Natural killer cell (primary cell): ENCODE data around the gene ABHD14A. TPM values are rescaled to one million over a fixed set of nuclear protein-coding genes. Genes with fewer than 3 reads are reported as not detected.

Source experiments
- ATAC-seq, 3 donors: fragments of 150-1000 bp in 2 of 3; fragments of 200-7000 bp in 1 of 3; cut with Tn5 transposase; 1 replicate in 1 of 3; 2 replicates in 2 of 3; pipeline ENCODE4 v1.10.0; 2021; ENCODE audit warnings: mild to moderate bottlenecking in 2 of 3, moderate library complexity in 2 of 3
- DNase-seq, 2 donors: peaks; one replicate each; pipeline versions ENCODE4 v3.0.0 to v3.0.0-alpha.2; 2013 to 2021; ENCODE audit warnings: mixed read lengths in 1 of 2
- H3K27ac ChIP-seq: one replicate; pipeline ENCODE4 v1.5.1; 2013; ENCODE audit warnings: mild to moderate bottlenecking, low read length
- H3K27me3 ChIP-seq: one replicate; pipeline ENCODE4 v1.6.1; 2013; ENCODE audit warnings: low read length; ENCODE audit not compliant: control insufficient read depth, insufficient read depth
- H3K36me3 ChIP-seq: one replicate; pipeline ENCODE4 v1.6.1; 2013; ENCODE audit warnings: low read length; ENCODE audit not compliant: control insufficient read depth, insufficient read depth
- H3K4me1 ChIP-seq: one replicate; pipeline ENCODE4 v1.6.1; 2013; ENCODE audit warnings: low read length; ENCODE audit not compliant: control insufficient read depth, insufficient read depth
- H3K4me3 ChIP-seq: one replicate; pipeline ENCODE4 v1.5.1; 2013; ENCODE audit warnings: low read length
- H3K9me3 ChIP-seq: one replicate; pipeline ENCODE4 v1.6.1; 2013; ENCODE audit warnings: low read length; ENCODE audit not compliant: control insufficient read depth, insufficient read depth
- H3K27ac Mint-ChIP-seq, 2 donors: one replicate each; pipeline ENCODE4 v1.8.0; 2022; ENCODE audit warnings: mild to moderate bottlenecking in 2 of 2, mixed read lengths in 2 of 2, moderate library complexity in 1 of 2
- H3K27me3 Mint-ChIP-seq, 2 donors: one replicate each; pipeline ENCODE4 v1.8.0; 2022; ENCODE audit warnings: low read depth in 2 of 2, mixed read lengths in 2 of 2
- H3K36me3 Mint-ChIP-seq: one replicate; pipeline ENCODE4 v1.8.0; 2022; ENCODE audit warnings: mixed read lengths
- H3K4me1 Mint-ChIP-seq, 2 donors: one replicate each; pipeline ENCODE4 v1.8.0; 2022; ENCODE audit warnings: mixed read lengths in 2 of 2
- H3K4me3 Mint-ChIP-seq: one replicate; pipeline ENCODE4 v1.8.0; 2022; ENCODE audit warnings: mild to moderate bottlenecking, moderate library complexity, mixed read lengths
- H3K9me3 Mint-ChIP-seq, 2 donors: one replicate each; pipeline ENCODE4 v1.8.0; 2022; ENCODE audit warnings: mixed read lengths in 2 of 2
- WGBS: methylation state at CpG from one replicate; pipeline ENCODE4 v1.1.7; 2013; ENCODE audit warnings: missing lambda C conversion rate; ENCODE audit not compliant: insufficient coverage; 5-methylcytosine and 5-hydroxymethylcytosine counted together
- intact Hi-C: fragments of 100-400 bp; cut with micrococcal nuclease; formaldehyde crosslinking; loops from one replicate; pipeline ENCODE4 v1.14.2; 2022
- total RNA-seq, 4 donors: library from RNA; stranded (reverse); fragments of 120-200 nt in 1 of 4; gene quantifications; one replicate each; pipeline versions ENCODE4 v1.2.3 to v1.2.4, GENCODE V29; 2013 to 2022
- TF ChIP-seq, protein P1 (sequence below): fragments of 200-600 bp; IDR thresholded peaks from one replicate; pipeline ENCODE4 v1.8.0; 2022; ENCODE audit warnings: antibody characterized with exemption

Gene ABHD14A
- total RNA-seq, 3 donors from 2014 or later (not counting 1 experiment from before 2014, with no cell fraction given), result 12.0 to 14.7 (median 13.4) TPM

DNA sequence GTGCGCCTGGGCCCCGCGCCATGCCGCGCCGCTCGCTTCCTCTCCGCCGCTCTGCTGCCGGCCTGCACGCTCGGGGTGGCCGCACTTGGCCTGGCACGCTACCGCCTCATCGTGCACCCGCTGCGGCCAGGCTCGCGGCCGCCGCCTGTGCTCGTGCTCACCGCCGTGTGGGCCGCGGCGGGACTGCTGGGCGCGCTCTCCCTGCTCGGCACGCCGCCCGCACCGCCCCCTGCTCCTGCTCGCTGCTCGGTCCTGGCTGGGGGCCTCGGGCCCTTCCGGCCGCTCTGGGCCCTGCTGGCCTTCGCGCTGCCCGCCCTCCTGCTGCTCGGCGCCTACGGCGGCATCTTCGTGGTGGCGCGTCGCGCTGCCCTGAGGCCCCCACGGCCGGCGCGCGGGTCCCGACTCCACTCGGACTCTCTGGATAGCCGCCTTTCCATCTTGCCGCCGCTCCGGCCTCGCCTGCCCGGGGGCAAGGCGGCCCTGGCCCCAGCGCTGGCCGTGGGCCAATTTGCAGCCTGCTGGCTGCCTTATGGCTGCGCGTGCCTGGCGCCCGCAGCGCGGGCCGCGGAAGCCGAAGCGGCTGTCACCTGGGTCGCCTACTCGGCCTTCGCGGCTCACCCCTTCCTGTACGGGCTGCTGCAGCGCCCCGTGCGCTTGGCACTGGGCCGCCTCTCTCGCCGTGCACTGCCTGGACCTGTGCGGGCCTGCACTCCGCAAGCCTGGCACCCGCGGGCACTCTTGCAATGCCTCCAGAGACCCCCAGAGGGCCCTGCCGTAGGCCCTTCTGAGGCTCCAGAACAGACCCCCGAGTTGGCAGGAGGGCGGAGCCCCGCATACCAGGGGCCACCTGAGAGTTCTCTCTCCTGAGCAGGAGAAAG is 18.7 kb upstream of the ABHD14A start:
- H3K36me3 ChIP-seq, result no peaks in the 10 kb centered on the region
- Mint-ChIP-seq H3K27me3 (peaks cover 25 to 36% of the 10 kb centered on the region in 2 donors), H3K4me1 (peaks cover 0 to 14% of the 10 kb centered on the region in 2 donors), H3K36me3 (no peaks in the 10 kb centered on the region), H3K9me3 (no peaks in the 10 kb centered on the region), H3K27ac (no peak overlapping the region), H3K4me3 (peak overlapping the region; percentile 47)
- WGBS, result 6% methylated on average over 97 of the region's 97 CpGs
- no peak overlapping the region for H3K27ac ChIP-seq
- TF ChIP-seq, protein P1, sequence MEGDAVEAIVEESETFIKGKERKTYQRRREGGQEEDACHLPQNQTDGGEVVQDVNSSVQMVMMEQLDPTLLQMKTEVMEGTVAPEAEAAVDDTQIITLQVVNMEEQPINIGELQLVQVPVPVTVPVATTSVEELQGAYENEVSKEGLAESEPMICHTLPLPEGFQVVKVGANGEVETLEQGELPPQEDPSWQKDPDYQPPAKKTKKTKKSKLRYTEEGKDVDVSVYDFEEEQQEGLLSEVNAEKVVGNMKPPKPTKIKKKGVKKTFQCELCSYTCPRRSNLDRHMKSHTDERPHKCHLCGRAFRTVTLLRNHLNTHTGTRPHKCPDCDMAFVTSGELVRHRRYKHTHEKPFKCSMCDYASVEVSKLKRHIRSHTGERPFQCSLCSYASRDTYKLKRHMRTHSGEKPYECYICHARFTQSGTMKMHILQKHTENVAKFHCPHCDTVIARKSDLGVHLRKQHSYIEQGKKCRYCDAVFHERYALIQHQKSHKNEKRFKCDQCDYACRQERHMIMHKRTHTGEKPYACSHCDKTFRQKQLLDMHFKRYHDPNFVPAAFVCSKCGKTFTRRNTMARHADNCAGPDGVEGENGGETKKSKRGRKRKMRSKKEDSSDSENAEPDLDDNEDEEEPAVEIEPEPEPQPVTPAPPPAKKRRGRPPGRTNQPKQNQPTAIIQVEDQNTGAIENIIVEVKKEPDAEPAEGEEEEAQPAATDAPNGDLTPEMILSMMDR, result peak; percentile 47
- ATAC-seq, result peak; percentile 73 to 83 (median 80)
- H3K4me3 ChIP-seq, result no peak overlapping the region
- intact Hi-C loops, result no loop called here
- peaks cover 15% of the 10 kb centered on the region for H3K4me1 ChIP-seq
- DNase-seq, result peak; percentile 27 to 57
- peaks cover 24% of the 10 kb centered on the region for H3K27me3 ChIP-seq
- no peaks in the 10 kb centered on the region for H3K9me3 ChIP-seq

DNA sequence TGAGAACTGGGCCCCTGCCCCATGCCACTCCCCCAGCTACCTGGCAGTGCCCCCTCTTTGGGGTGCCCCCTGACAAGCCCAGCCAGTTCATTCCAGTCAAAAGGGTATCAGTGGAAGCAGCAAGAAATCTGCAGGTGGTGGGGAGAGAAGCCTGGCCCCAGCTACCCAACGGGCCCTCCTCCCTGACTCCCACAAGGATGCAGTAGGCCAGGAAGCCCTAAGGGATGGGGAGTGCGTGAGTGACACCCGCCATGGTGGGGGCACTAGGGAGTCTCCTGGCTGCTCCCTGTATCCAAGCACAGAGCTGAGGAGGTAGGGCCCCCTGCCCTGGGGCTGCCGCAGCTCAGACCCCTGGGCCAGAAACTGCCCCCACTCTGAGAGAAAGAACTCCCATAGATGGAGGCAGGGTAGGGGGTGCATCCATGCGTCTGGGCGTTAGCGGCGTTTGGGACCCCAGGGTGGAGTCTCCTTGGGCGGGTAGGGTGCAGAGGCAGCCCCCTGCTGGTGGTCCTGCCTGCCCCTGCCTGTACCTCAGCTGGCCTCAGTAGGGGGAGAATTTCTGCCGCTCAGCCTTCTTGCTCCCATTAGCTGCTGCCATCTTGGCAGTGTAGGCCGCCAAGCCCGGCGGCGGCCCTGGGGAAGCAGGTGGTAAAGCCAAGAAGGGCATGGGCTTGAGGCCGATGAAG is 17.2 kb upstream of the ABHD14A start:
- intact Hi-C loops, result no loop called here
- no peaks in the 10 kb centered on the region for H3K9me3 Mint-ChIP-seq
- ATAC-seq, result no peak
- Histone ChIP-seq H3K27ac (no peak overlapping the region), H3K4me1 (peaks cover 15% of the 10 kb centered on the region), H3K9me3 (no peaks in the 10 kb centered on the region), H3K27me3 (peaks cover 24% of the 10 kb centered on the region), H3K4me3 (no peak overlapping the region), H3K36me3 (no peaks in the 10 kb centered on the region)
- no peak overlapping the region for H3K27ac Mint-ChIP-seq
- H3K4me1 Mint-ChIP-seq, result peaks cover 0 to 14% of the 10 kb centered on the region in 2 donors
- H3K4me3 Mint-ChIP-seq, result no peak overlapping the region
- H3K27me3 Mint-ChIP-seq, result peaks cover 25 to 32% of the 10 kb centered on the region in 2 donors
- DNase-seq, result no peak
- 97% methylated on average over 15 of the region's 15 CpGs for WGBS
- H3K36me3 Mint-ChIP-seq, result no peaks in the 10 kb centered on the region
- TF ChIP-seq, protein P1, result no peak

DNA sequence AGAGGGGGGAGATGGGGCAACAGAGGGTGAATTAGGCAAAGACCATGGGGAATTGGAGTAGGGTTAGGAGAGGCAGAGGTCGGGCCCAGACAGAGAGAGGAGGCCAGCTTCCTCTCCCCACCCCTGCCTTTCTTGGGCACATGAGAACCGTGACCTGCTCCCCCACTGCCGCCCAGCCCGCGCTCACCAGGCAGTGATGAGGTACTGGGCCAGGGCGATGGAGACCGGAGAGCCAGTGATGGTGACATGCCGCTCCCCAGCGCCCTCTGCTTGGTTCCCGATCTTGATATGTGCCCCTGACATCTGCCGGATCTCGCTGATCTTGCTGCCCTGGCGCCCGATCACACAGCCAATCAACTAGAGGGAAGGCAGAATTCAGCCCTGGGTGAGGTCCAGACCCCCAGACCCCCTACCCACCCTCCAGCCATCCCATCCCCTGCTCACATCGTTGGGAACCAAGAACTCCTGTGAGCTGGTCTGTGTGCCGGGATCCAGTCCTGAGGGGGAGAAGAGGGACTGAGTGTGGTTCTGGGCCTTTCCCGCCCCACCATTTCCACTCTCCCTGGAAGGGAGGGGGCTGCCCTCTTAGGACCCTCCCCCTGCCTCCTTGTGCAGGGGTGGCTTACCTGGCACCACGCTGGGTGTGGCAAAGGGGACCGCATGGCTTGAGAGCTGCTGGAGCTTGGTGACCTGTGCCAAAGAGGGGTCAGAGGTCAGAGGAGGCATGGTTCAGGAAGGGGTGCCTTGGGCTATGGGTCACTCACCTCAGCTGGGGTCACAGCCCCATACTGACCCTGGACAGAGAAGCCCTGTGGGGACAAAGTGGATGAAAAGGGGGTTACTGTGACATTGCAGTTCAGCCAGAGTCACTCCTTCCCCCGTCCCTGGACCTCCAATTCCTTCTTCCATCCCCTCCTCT is 16.0 kb upstream of the ABHD14A start:
- H3K4me3 Mint-ChIP-seq, result no peak overlapping the region
- H3K4me3 ChIP-seq, result no peak overlapping the region
- intact Hi-C loops, result no loop called here
- no peaks in the 10 kb centered on the region for H3K9me3 ChIP-seq
- peaks cover 14 to 21% of the 10 kb centered on the region in 2 donors for H3K27me3 Mint-ChIP-seq
- 96% methylated on average over 17 of the region's 20 CpGs for WGBS
- no peak for ATAC-seq
- H3K36me3 Mint-ChIP-seq, result no peaks in the 10 kb centered on the region
- no peaks in the 10 kb centered on the region for H3K9me3 Mint-ChIP-seq
- H3K27ac ChIP-seq, result no peak overlapping the region
- TF ChIP-seq, protein P1, result no peak
- peaks cover 15% of the 10 kb centered on the region for H3K4me1 ChIP-seq
- peaks cover 24% of the 10 kb centered on the region for H3K27me3 ChIP-seq
- no peaks in the 10 kb centered on the region for H3K36me3 ChIP-seq
- H3K27ac Mint-ChIP-seq, result no peak overlapping the region
- no peak for DNase-seq
- H3K4me1 Mint-ChIP-seq, result peaks cover 0 to 11% of the 10 kb centered on the region in 2 donors
